Panc1 (cell line): ENCODE measurements around the gene RASEF.
"Not testable (repeated sequence)": the region's sequence is repeated elsewhere in the genome, so short reads cannot be mapped to it uniquely, and the experiment has no call there.

Source experiments
- POLR2AphosphoS5 ChIP-seq: IDR thresholded peaks from 2 replicates; pipeline ENCODE4 v1.6.1; 2012; ENCODE audit warnings: mild to moderate bottlenecking, low read depth, low read length, moderate library complexity
- TCF7L2 ChIP-seq: IDR thresholded peaks from 2 replicates; pipeline ENCODE4 v1.6.1; 2011; ENCODE audit warnings: mild to moderate bottlenecking, low read depth, low read length, inconsistent platforms
- TF ChIP-seq, protein P1 (sequence below): fragments of 450-650 bp; IDR thresholded peaks from 2 replicates; pipeline ENCODE4 v1.5.1; 2017; ENCODE audit warnings: mild to moderate bottlenecking
- TF ChIP-seq, protein P2 (sequence below), 2 experiments: IDR thresholded peaks; 2 replicates each; pipeline ENCODE4 v1.6.1; 2011 to 2012; ENCODE audit warnings: low read depth in 2 of 2, control low read depth in 1 of 2, low read length in 1 of 2, mild to moderate bottlenecking in 1 of 2, moderate library complexity in 1 of 2; ENCODE audit not compliant: insufficient read depth in 1 of 2

DNA sequence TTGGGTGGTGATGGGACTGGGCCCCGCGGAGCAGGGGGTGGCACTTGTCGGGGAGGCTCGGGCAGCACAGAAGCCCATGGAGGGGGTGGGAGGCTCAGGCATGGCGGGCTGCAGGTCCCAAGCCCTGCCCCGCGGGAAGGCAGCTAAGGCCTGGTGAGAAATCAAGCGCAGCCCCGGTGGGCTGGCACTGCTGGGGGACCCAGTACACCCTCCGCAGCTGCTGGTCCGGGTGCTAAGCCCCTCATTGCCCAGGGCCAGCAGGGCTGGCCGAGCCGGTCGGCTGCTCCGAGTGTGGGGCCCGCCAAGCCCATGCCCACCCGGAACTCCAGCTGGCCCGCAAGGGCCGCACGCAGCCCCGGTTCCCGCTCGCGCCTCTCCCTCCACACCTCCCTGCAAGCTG, 30.4 kb upstream of the RASEF start:
- TF ChIP-seq, protein P1, sequence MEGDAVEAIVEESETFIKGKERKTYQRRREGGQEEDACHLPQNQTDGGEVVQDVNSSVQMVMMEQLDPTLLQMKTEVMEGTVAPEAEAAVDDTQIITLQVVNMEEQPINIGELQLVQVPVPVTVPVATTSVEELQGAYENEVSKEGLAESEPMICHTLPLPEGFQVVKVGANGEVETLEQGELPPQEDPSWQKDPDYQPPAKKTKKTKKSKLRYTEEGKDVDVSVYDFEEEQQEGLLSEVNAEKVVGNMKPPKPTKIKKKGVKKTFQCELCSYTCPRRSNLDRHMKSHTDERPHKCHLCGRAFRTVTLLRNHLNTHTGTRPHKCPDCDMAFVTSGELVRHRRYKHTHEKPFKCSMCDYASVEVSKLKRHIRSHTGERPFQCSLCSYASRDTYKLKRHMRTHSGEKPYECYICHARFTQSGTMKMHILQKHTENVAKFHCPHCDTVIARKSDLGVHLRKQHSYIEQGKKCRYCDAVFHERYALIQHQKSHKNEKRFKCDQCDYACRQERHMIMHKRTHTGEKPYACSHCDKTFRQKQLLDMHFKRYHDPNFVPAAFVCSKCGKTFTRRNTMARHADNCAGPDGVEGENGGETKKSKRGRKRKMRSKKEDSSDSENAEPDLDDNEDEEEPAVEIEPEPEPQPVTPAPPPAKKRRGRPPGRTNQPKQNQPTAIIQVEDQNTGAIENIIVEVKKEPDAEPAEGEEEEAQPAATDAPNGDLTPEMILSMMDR: not testable (repeated sequence)
- not testable (repeated sequence) for TF ChIP-seq TCF7L2, POLR2AphosphoS5
- TF ChIP-seq, protein P2, sequence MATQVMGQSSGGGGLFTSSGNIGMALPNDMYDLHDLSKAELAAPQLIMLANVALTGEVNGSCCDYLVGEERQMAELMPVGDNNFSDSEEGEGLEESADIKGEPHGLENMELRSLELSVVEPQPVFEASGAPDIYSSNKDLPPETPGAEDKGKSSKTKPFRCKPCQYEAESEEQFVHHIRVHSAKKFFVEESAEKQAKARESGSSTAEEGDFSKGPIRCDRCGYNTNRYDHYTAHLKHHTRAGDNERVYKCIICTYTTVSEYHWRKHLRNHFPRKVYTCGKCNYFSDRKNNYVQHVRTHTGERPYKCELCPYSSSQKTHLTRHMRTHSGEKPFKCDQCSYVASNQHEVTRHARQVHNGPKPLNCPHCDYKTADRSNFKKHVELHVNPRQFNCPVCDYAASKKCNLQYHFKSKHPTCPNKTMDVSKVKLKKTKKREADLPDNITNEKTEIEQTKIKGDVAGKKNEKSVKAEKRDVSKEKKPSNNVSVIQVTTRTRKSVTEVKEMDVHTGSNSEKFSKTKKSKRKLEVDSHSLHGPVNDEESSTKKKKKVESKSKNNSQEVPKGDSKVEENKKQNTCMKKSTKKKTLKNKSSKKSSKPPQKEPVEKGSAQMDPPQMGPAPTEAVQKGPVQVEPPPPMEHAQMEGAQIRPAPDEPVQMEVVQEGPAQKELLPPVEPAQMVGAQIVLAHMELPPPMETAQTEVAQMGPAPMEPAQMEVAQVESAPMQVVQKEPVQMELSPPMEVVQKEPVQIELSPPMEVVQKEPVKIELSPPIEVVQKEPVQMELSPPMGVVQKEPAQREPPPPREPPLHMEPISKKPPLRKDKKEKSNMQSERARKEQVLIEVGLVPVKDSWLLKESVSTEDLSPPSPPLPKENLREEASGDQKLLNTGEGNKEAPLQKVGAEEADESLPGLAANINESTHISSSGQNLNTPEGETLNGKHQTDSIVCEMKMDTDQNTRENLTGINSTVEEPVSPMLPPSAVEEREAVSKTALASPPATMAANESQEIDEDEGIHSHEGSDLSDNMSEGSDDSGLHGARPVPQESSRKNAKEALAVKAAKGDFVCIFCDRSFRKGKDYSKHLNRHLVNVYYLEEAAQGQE (IDR thresholded peaks at IDR 0.05; ENCODE audit: insufficient read depth in 1 of 2, low read depth in 2 of 2, low read length in 1 of 2): not testable (repeated sequence)
